Cerebellar nuclear complex (tissue), 1 donor: ENCODE data around the gene MMD2.

Source experiments
- DNase-seq, 2 experiments: peaks; one replicate each; lab custom pipeline; 2025; lab: John Stamatoyannopoulos, UW

MMD2 gene

GRCh38 chr7:4868493-4868892 is 90.5 kb downstream of the MMD2 start:
- no peak for DNase-seq

GRCh38 chr7:4866528-4867496 is 92.2 kb downstream of the MMD2 start:
- no peak for DNase-seq

- DNase-seq, result no peak
These were observed 96.8 kb downstream of the MMD2 start for GRCh38 chr7:4862156-4862555.

GRCh38 chr7:4861673-4862072 is 97.3 kb downstream of the MMD2 start, which contains the start of gene PAPOLB:
TSS of gene PAPOLB (minus strand) at chr7:4862030. CDS start at chr7:4861810, 220 bp downstream.
- no peak for DNase-seq

GRCh38 chr7:4861227-4861626 is 97.8 kb downstream of the MMD2 start:
- no peak for DNase-seq

- no peak for DNase-seq
These were observed 101.8 kb downstream of the MMD2 start for GRCh38 chr7:4857189-4857588.

- DNase-seq, result no peak
These were observed 102.5 kb downstream of the MMD2 start for GRCh38 chr7:4856336-4857057.
